GM18502 (cell line): Measurements from ENCODE around the gene SCAMP4.

Source experiments
- ATAC-seq: cut with Tn5 transposase; IDR thresholded peaks from one replicate; pipeline ENCODE4 v1.9.1; 2021; ENCODE audit warnings: mild to moderate bottlenecking; ENCODE audit not compliant: unreplicated experiment, poor library complexity

The SCAMP4 gene

DNA sequence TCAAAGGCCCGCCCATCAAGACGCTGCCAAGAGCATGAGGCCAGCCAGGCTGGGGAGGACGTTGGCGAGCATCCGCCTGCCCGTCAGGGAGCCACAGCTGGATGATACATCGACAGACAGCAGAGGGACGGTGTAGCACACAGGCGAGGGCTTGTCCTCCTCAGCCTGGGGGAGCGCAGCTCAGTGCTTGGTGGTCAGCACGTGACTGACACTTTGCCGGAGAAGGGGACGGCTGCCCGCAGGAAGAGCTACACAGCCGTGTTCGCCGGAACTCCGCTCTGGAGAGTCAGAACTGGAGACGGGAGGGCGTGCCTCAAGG is 69.9 kb downstream of the SCAMP4 start:
- no peak for ATAC-seq
